Activated B cell treated with CpG ODN at 0.5 μM for 24 hours (primary cell): ENCODE measurements around the gene RFX8. TPM values are rescaled to one million over a fixed set of nuclear protein-coding genes. Genes with fewer than 3 reads are reported as not detected.

Experiments
- ATAC-seq: fragments of 200-7000 bp; cut with Tn5 transposase; one replicate; pipeline ENCODE4 v1.10.0; 2021; ENCODE audit warnings: low read depth, mild to moderate bottlenecking, moderate library complexity
- CTCF ChIA-PET: fragments of 350-600 bp; sonication (Branson Sonifier 250); formaldehyde crosslinking; loops from one replicate; lab custom pipeline; 2021; ENCODE audit warnings: antibody characterized with exemption; lab: Charles Lee
- POLR2A ChIA-PET: fragments of 350-600 bp; sonication (Branson Sonifier 250); formaldehyde crosslinking; loops from one replicate; lab custom pipeline; 2021; ENCODE audit warnings: antibody characterized with exemption; lab: Charles Lee
- DNase-seq: peaks from one replicate; pipeline ENCODE4 v3.0.0; 2022
- H3K27ac Mint-ChIP-seq: one replicate; pipeline ENCODE4 v1.8.0; 2020; ENCODE audit warnings: mixed read lengths
- H3K27me3 Mint-ChIP-seq: one replicate; pipeline ENCODE4 v1.8.0; 2021; ENCODE audit warnings: mixed read lengths
- H3K36me3 Mint-ChIP-seq: one replicate; pipeline ENCODE4 v1.8.0; 2021; ENCODE audit warnings: low read depth, mixed read lengths
- H3K4me1 Mint-ChIP-seq: one replicate; pipeline ENCODE4 v1.8.0; 2021; ENCODE audit warnings: mixed read lengths
- H3K4me3 Mint-ChIP-seq: one replicate; pipeline ENCODE4 v1.8.0; 2020; ENCODE audit warnings: mild to moderate bottlenecking, mixed read lengths
- H3K9me3 Mint-ChIP-seq: one replicate; pipeline ENCODE4 v1.8.0; 2020; ENCODE audit warnings: mixed read lengths
- CTCF ChIP-seq: fragments of 200-600 bp; IDR thresholded peaks from one replicate; pipeline ENCODE4 v1.8.0; 2022; ENCODE audit warnings: antibody characterized with exemption, mild to moderate bottlenecking
- intact Hi-C: fragments of 100-400 bp; cut with micrococcal nuclease; formaldehyde crosslinking; loops from one replicate; pipeline ENCODE4 v1.15.1; 2024
- total RNA-seq: library from RNA; stranded (reverse); gene quantifications from 2 replicates; pipeline ENCODE4 v1.2.3, GENCODE V29; 2022

The RFX8 gene
- total RNA-seq, 1 donor from 2014 or later, result not detected

GRCh38 chr2:101420623-101421022 lies 54.3 kb downstream of the RFX8 start:
- Mint-ChIP-seq H3K27me3 (no peaks in the 10 kb centered on the region), H3K27ac (no peak overlapping the region), H3K36me3 (no peaks in the 10 kb centered on the region), H3K4me3 (no peak overlapping the region), H3K4me1 (peaks cover 6% of the 10 kb centered on the region), H3K9me3 (no peaks in the 10 kb centered on the region)
- ATAC-seq (no peak), DNase-seq (no peak)
- intact Hi-C loops, result no loop called here
- ChIA-PET CTCF (interaction anchor here (5.9 to 7.9 kb wide), 2 partner anchors 403 to 409 kb away, joined by 50 to 162 read pairs; no protein-coding TSS in a partner anchor), POLR2A (interaction anchor here (0.6 kb wide), 1 partner anchor 204 kb away, joined by 5 read pairs; no protein-coding TSS in a partner anchor)
- no peak for TF ChIP-seq CTCF

GRCh38 chr2:101419096-101419663 lies 55.7 kb downstream of the RFX8 start:
- Mint-ChIP-seq H3K4me1 (peaks cover 6% of the 10 kb centered on the region), H3K9me3 (peaks cover 7% of the 10 kb centered on the region), H3K4me3 (no peak overlapping the region), H3K36me3 (no peaks in the 10 kb centered on the region), H3K27ac (no peak overlapping the region), H3K27me3 (no peaks in the 10 kb centered on the region)
- TF ChIP-seq CTCF, result no peak
- CTCF ChIA-PET, result interaction anchor here (0.7 to 7.9 kb wide), 34 partner anchors 10 to 822 kb away, joined by 3 to 162 read pairs (median 4); no protein-coding TSS in a partner anchor
- intact Hi-C loops, result loop anchor here (1.0 to 5.0 kb wide), 7 partner anchors 78 to 454 kb away; no protein-coding TSS in a partner anchor
- DNase-seq (no peak), ATAC-seq (peak; percentile 88)
- POLR2A ChIA-PET, result interaction anchor here (0.5 to 1.9 kb wide), 9 partner anchors 203 to 412 kb away, joined by 3 to 13 read pairs (median 3); partner anchors contain the start of gene MAP4K4

- ChIA-PET CTCF (interaction anchor here (0.7 to 7.9 kb wide), 32 partner anchors 11 to 822 kb away, joined by 3 to 162 read pairs (median 4); no protein-coding TSS in a partner anchor), POLR2A (interaction anchor here (0.6 to 1.9 kb wide), 8 partner anchors 203 to 413 kb away, joined by 3 to 13 read pairs (median 3); partner anchors contain the start of gene MAP4K4)
- intact Hi-C loops, result loop anchor here (1.0 to 5.0 kb wide), 7 partner anchors 77 to 455 kb away; no protein-coding TSS in a partner anchor
- ATAC-seq (peak; percentile 28), DNase-seq (no peak)
- no peaks in the 10 kb centered on the region for H3K36me3 Mint-ChIP-seq
- no peak overlapping the region for H3K4me3 Mint-ChIP-seq
- H3K27me3 Mint-ChIP-seq, result no peaks in the 10 kb centered on the region
- TF ChIP-seq CTCF, result no peak
- H3K4me1 Mint-ChIP-seq, result peaks cover 6% of the 10 kb centered on the region
- no peak overlapping the region for H3K27ac Mint-ChIP-seq
- peaks cover 7% of the 10 kb centered on the region for H3K9me3 Mint-ChIP-seq
Measured at GRCh38 chr2:101418460-101419095, 56.3 kb downstream of the RFX8 start.

GRCh38 chr2:101416609-101417008 lies 58.3 kb downstream of the RFX8 start:
- DNase-seq (no peak), ATAC-seq (no peak)
- Mint-ChIP-seq H3K4me3 (no peak overlapping the region), H3K27me3 (no peaks in the 10 kb centered on the region), H3K4me1 (peaks cover 6% of the 10 kb centered on the region), H3K36me3 (no peaks in the 10 kb centered on the region), H3K9me3 (peaks cover 7% of the 10 kb centered on the region), H3K27ac (no peak overlapping the region)
- intact Hi-C loops, result loop anchor here (5.0 kb wide), 1 partner anchor 351 kb away; no protein-coding TSS in a partner anchor
- ChIA-PET CTCF (interaction anchor here (0.8 to 7.9 kb wide), 4 partner anchors 74 to 413 kb away, joined by 3 to 162 read pairs (median 28); no protein-coding TSS in a partner anchor), POLR2A (no interaction called here)
- no peak for TF ChIP-seq CTCF
